ENCODE results near the gene KIAA1328. TPM values are rescaled to one million over a fixed set of nuclear protein-coding genes. Genes with fewer than 3 reads are reported as not detected.

KIAA1328 gene
- total RNA-seq, 6 experiments from 2014 or later: 2.0 to 4.5 (median 2.9) TPM

DNA sequence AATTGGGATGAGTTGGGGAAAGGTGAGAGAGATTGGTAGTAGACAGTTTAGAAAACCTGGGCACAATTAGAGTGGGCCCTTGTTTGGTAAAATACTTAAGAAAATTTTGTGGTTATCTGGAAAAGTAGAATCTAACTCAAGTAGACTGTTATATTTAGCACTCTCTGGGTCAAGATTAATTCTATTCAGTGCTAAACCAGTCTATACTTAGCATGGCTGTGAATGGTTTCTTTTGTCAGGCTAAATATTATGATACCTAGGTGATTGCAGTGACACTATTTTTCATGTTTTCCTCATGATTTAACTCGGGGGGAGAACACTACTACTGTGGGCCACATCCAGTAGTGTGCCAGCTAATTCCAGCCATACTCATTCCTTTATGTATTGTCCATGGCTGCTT lies 58.9 kb downstream of the KIAA1328 start:
- no peaks in the 10 kb centered on the region for H3K36me3 ChIP-seq
- intact Hi-C loops (cut with DNase I): no loop called here
- DNase-seq: no peak
- no peak for ATAC-seq
- 70% methylated on average over 1 of the region's 1 CpG for WGBS (ENCODE audit: insufficient coverage, low coverage, low lambda C conversion rate, missing lambda C conversion rate)
- no peaks in the 10 kb centered on the region for H3K9me3 ChIP-seq
- H3K27me3 ChIP-seq: no peaks in the 10 kb centered on the region
- H3K4me3 ChIP-seq: no peak overlapping the region
- TF ChIP-seq CTCF (IDR thresholded peaks at IDR 0.05) (no peak), POLR2A (IDR thresholded peaks at IDR 0.05) (no peak)
- no peak overlapping the region for H3K27ac ChIP-seq
- no peaks in the 10 kb centered on the region for H3K4me1 ChIP-seq

DNA sequence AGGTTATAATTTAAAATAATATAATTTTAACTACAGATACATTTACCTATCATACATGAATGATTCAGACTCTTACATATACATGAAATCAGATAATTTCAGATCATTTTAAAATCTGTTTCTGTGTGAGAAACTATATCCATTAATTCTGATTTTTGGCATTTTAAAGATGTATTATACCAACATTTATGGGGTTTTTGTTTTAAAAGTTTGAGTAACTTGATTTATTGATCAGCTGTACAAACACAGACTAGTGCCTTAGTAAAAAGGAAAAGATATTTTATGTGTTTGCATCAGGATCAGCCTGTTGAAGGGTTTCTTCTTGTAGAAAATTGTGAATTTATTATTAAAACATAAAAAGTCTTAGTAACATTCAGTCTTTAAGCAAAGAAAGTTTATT lies 59.9 kb downstream of the KIAA1328 start:
- Histone ChIP-seq H3K27ac (no peak overlapping the region), H3K4me3 (no peak overlapping the region), H3K36me3 (no peaks in the 10 kb centered on the region), H3K27me3 (no peaks in the 10 kb centered on the region), H3K4me1 (no peaks in the 10 kb centered on the region), H3K9me3 (no peaks in the 10 kb centered on the region)
- TF ChIP-seq CTCF (IDR thresholded peaks at IDR 0.05) (no peak), POLR2A (IDR thresholded peaks at IDR 0.05) (no peak)
- no peak for DNase-seq
- intact Hi-C loops (cut with DNase I): no loop called here
- ATAC-seq: no peak

GRCh38 chr18:36889321-36889720 lies 60.4 kb downstream of the KIAA1328 start:
- H3K27ac ChIP-seq: no peak overlapping the region
- WGBS (ENCODE audit: insufficient coverage, low coverage, low lambda C conversion rate, missing lambda C conversion rate): 43% methylated on average over 1 of the region's 1 CpG
- H3K9me3 ChIP-seq: no peaks in the 10 kb centered on the region
- no peak overlapping the region for H3K4me3 ChIP-seq
- H3K36me3 ChIP-seq: no peaks in the 10 kb centered on the region
- no peaks in the 10 kb centered on the region for H3K4me1 ChIP-seq
- intact Hi-C loops (cut with DNase I): no loop called here
- no peak for DNase-seq
- TF ChIP-seq POLR2A (IDR thresholded peaks at IDR 0.05): no peak
- no peak for TF ChIP-seq CTCF (IDR thresholded peaks at IDR 0.05)
- no peaks in the 10 kb centered on the region for H3K27me3 ChIP-seq
- ATAC-seq: no peak

GRCh38 chr18:36889742-36890141 lies 60.8 kb downstream of the KIAA1328 start:
- intact Hi-C loops (cut with DNase I): no loop called here
- ATAC-seq: no peak
- TF ChIP-seq CTCF (IDR thresholded peaks at IDR 0.05) (no peak), POLR2A (IDR thresholded peaks at IDR 0.05) (no peak)
- no peak overlapping the region for H3K27ac ChIP-seq
- H3K36me3 ChIP-seq: no peaks in the 10 kb centered on the region
- no peaks in the 10 kb centered on the region for H3K27me3 ChIP-seq
- no peak overlapping the region for H3K4me3 ChIP-seq
- H3K9me3 ChIP-seq: no peaks in the 10 kb centered on the region
- no peaks in the 10 kb centered on the region for H3K4me1 ChIP-seq
- DNase-seq: no peak

- H3K4me3 ChIP-seq: no peak overlapping the region
- no peaks in the 10 kb centered on the region for H3K27me3 ChIP-seq
- no peaks in the 10 kb centered on the region for H3K4me1 ChIP-seq
- no peak overlapping the region for H3K27ac ChIP-seq
- 94% methylated on average over 3 of the region's 3 CpGs for WGBS (ENCODE audit: insufficient coverage, low coverage, low lambda C conversion rate, missing lambda C conversion rate)
- H3K9me3 ChIP-seq: no peaks in the 10 kb centered on the region
- DNase-seq (no peak), ATAC-seq (no peak)
- TF ChIP-seq CTCF (IDR thresholded peaks at IDR 0.05) (no peak), POLR2A (IDR thresholded peaks at IDR 0.05) (no peak)
- intact Hi-C loops (cut with DNase I): no loop called here
- H3K36me3 ChIP-seq: no peaks in the 10 kb centered on the region
Measured at GRCh38 chr18:36890598-36890997, 61.7 kb downstream of the KIAA1328 start.

Data from right lobe of liver (tissue), 6 donors.